Tibial nerve (tissue), 4 donors: ENCODE measurements around the gene GATAD2A.

Experiments used
- EP300 ChIP-seq, 2 donors: sonication (generic); formaldehyde crosslinking; IDR thresholded peaks; one replicate each; pipeline ENCODE4 v1.6.1; 2017; ENCODE audit warnings: antibody characterized with exemption in 2 of 2, mild to moderate bottlenecking in 1 of 2
- POLR2A ChIP-seq, 2 donors: fragments of 450-650 bp; IDR thresholded peaks; one replicate each; pipeline ENCODE4 v1.6.1; 2017; ENCODE audit warnings: antibody characterized with exemption in 2 of 2, mild to moderate bottlenecking in 2 of 2, moderate library complexity in 2 of 2
- TF ChIP-seq, protein P1 (sequence below), 5 experiments: fragments of 200-600 bp in 3 of 5; fragments of 450-650 bp in 2 of 5; sonication (generic) in 3 of 5; IDR thresholded peaks; one replicate each; pipeline ENCODE4 v1.5.1; 2016 to 2019; ENCODE audit warnings: antibody characterized with exemption in 5 of 5, mild to moderate bottlenecking in 3 of 5, moderate library complexity in 2 of 5

DNA sequence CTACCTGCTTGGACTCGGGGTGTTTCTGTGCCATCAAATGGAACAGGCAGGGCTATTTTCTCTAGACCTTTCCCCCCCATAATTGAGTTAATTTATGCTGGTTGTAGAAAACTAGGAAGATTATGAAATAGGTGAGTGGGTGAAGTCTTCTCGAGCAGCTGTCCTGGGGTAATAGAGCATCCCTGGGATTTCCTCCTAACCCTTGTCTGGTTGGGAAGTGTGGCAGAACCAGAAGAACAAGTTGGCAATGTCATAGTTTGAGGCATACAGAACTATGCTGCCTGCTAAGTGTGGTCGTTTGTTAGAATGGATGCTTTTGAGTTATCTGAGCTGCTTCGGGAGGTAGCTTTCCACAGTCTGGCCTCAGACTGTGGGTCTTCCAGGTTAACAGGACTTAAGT lies 3.7 kb downstream of the GATAD2A start:
- TF ChIP-seq, protein P1, sequence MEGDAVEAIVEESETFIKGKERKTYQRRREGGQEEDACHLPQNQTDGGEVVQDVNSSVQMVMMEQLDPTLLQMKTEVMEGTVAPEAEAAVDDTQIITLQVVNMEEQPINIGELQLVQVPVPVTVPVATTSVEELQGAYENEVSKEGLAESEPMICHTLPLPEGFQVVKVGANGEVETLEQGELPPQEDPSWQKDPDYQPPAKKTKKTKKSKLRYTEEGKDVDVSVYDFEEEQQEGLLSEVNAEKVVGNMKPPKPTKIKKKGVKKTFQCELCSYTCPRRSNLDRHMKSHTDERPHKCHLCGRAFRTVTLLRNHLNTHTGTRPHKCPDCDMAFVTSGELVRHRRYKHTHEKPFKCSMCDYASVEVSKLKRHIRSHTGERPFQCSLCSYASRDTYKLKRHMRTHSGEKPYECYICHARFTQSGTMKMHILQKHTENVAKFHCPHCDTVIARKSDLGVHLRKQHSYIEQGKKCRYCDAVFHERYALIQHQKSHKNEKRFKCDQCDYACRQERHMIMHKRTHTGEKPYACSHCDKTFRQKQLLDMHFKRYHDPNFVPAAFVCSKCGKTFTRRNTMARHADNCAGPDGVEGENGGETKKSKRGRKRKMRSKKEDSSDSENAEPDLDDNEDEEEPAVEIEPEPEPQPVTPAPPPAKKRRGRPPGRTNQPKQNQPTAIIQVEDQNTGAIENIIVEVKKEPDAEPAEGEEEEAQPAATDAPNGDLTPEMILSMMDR (IDR thresholded peaks at IDR 0.05) = no peak
- TF ChIP-seq POLR2A (IDR thresholded peaks at IDR 0.05) (no peak), EP300 (IDR thresholded peaks at IDR 0.05) (no peak)
